PFSK-1 (cell line): ENCODE results near the gene KRT35.

Experiments
- FOXP2 ChIP-seq: optimal IDR thresholded peaks from 2 replicates; pipeline ENCODE3; 2011; ENCODE audit warnings: borderline replicate concordance, control low read depth, inconsistent platforms; ENCODE audit not compliant: insufficient read depth; ENCODE audit errors: extremely low read length, extremely low read depth
- POLR2AphosphoS5 ChIP-seq: IDR thresholded peaks from 2 replicates; pipeline ENCODE4 v1.6.1; 2012; ENCODE audit warnings: low read depth, mild to moderate bottlenecking, control low read depth, low read length, moderate library complexity
- REST ChIP-seq, 2 experiments: IDR thresholded peaks; 2 replicates each; pipeline versions ENCODE4 v1.6.1 to v1.8.0; 2011 to 2012; ENCODE audit warnings: low read depth in 2 of 2, low read length in 2 of 2, control low read depth in 1 of 2, inconsistent platforms in 1 of 2, mild to moderate bottlenecking in 1 of 2, moderate library complexity in 1 of 2; ENCODE audit not compliant: insufficient read depth in 1 of 2
- SIN3A ChIP-seq: IDR thresholded peaks from 2 replicates; pipeline ENCODE4 v1.6.1; 2012; ENCODE audit warnings: mild to moderate bottlenecking, low read length, moderate library complexity, borderline replicate concordance; ENCODE audit not compliant: insufficient read depth
- TAF1 ChIP-seq: IDR thresholded peaks from 2 replicates; pipeline ENCODE4 v1.6.1; 2012; ENCODE audit warnings: low read length, control low read depth, borderline replicate concordance; ENCODE audit not compliant: insufficient read depth

The KRT35 gene

DNA sequence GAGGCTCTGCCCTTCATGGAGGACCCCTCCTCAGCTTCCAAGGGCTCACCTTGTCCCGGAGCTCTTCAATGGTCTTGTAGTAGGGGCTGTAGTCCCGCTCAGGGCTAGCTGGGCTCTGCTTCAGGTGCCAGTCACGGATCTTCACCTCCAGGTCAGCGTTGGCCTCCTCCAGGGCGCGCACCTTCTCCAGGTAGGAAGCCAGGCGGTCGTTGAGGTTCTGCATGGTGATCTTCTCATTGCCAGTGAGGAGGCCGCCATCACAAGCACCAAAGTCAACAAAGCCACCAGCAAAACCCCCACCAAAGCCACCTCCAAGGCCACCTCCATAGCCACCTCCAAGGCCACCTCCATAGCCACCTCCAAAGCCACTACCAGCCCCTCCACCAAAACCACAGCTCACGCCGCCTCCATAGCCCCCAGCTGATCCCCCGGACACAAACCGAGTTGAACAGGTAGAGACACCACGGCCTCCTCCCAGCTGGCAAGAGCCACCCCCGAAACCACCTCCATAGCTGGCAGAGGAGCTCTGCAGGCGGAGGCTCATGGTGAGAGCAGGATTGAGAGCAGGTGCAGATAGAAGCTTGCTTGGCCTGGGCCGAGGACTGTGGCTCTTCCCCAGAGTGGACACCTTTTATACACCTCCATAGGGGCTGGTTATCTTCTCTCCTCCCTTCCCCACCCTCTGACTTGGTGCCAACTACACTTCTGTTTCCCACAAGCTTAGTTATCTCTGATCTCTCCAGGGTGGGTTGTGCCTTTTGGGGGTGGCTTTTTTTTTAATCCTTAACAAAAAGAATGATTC, 24.3 kb upstream of the KRT35 start, which contains the start of gene KRT13:
Gene KRT13, minus strand, starts transcription at position 606 of the 802 bp plus-strand sequence. Its CDS starts 62 bp downstream, at position 544.
- TF ChIP-seq POLR2AphosphoS5: no peak
- no peak for TF ChIP-seq TAF1
- no peak for TF ChIP-seq REST (IDR thresholded peaks at IDR 0.05; ENCODE audit: insufficient read depth in 1 of 2, low read depth in 2 of 2, low read length in 2 of 2)
- TF ChIP-seq SIN3A: no peak
- TF ChIP-seq FOXP2: no peak

DNA sequence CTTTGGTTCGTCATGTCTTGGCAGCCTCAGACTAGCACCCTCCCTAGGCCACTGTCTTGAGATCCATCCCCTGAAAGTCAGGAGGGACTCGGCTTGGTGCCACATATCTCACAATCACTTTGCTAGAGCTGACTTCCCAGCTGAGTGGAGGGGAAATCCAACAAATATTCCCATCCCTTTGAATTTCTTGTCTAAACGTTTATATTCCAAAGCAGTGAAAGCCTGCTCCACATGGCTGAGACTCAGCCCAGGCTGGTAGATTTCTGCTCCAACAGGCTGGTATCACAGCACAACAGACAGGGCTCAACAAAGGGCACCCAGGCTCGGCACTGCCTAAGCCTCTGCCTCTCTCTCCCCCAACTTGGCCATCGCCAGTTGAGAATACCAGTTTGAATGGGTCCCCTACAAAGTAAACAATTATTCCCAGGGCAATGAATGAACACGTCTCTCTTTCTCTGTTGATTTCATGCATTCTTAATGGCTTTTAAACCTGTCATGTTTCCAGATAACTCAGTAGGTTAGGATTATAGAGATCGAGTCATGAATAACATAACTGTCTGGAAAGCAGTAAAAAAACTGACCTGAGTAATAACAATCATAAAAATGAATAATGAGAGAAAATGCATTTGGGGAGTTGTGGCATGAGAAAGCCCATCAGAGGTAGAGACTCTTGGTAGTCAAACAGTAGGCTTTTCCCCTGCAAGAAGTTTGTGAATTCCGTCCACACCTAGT, 23.5 kb upstream of the KRT35 start:
- TF ChIP-seq REST (IDR thresholded peaks at IDR 0.05; ENCODE audit: insufficient read depth in 1 of 2, low read depth in 2 of 2, low read length in 2 of 2) (no peak), TAF1 (no peak), FOXP2 (no peak), SIN3A (no peak), POLR2AphosphoS5 (no peak)

GRCh38 chr17:41503202-41503601, 22.3 kb upstream of the KRT35 start:
- TF ChIP-seq SIN3A (no peak), FOXP2 (no peak), REST (IDR thresholded peaks at IDR 0.05; ENCODE audit: insufficient read depth in 1 of 2, low read depth in 2 of 2, low read length in 2 of 2) (no peak), POLR2AphosphoS5 (no peak), TAF1 (no peak)

- TF ChIP-seq SIN3A: no peak
- no peak for TF ChIP-seq TAF1
- no peak for TF ChIP-seq REST (IDR thresholded peaks at IDR 0.05; ENCODE audit: insufficient read depth in 1 of 2, low read depth in 2 of 2, low read length in 2 of 2)
- TF ChIP-seq FOXP2: no peak
- TF ChIP-seq POLR2AphosphoS5: no peak
Observed at GRCh38 chr17:41500131-41500911, 19.4 kb upstream of the KRT35 start.
